ENCODE results near the gene TLCD3B. TPM values are rescaled to one million over a fixed set of nuclear protein-coding genes. Genes with fewer than 3 reads are reported as not detected.

Gene TLCD3B
- total RNA-seq (2014; rRNA removed; shearing (Covaris generic)) (2.6 and 4.3 TPM in 2 replicates), total RNA-seq (2022) (17.6 and 21.3 TPM in 2 replicates), Bru-seq, nascent RNA (percentile 24 among the genes with signal in this experiment), BruChase-seq, experiment 1, labeled RNA remaining after a 6-hour chase (percentile 34 among the genes with signal in this experiment), BruChase-seq, experiment 2, labeled RNA remaining after a 2-hour chase (percentile 37 among the genes with signal in this experiment)
- long read RNA-seq, partial matches to known transcripts = 1 of 5 reads
- long read RNA-seq, other reads (novel, unspliced or antisense) = 4 of 5 reads

DNA sequence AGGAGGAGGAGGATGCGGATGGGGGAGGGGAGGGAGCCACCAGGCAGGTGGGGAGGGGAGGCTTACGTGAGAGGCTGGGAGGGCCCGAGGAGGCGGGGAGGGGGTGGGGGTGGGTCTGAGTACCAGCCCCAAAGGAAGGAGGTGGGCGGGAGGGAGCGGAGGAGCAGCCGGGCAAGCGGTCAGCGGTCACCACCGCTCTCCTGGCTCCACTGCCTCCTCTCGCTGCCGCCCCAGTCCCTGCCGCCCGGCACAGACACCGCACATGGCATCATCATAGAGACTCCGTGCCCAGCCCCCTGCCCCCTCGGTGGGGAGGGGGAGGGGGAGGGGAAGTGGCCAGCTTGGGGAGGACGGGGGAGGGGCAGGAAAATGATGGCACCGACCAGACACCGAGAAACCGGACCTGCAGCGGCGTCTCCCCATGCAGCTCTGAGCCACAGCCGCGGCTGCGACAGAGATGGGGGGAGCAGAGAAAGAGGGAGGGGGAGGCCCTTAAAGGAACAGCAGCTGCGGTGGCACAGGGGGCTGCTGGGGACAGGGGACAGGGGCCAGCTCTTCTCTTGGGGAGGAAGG is at the start of gene TLCD3B:
TSS of gene TLCD3B (minus strand) at position 431 of the 573 bp plus-strand sequence. CDS start 744 bp downstream, outside the sequence.
- ChIA-PET POLR2A (no interaction called here), CTCF (ENCODE audit: unreplicated experiment) (interaction anchor here (1.5 kb wide), 1 partner anchor 241 kb away, joined by 3 read pairs; no protein-coding TSS in a partner anchor)
- Histone ChIP-seq H3K36me3 (ENCODE audit: insufficient read depth, low read length) (no peaks in the 10 kb centered on the region), H3K9me2 (ENCODE audit: insufficient read depth, low read length) (no peaks in the 10 kb centered on the region), H3K79me2 (ENCODE audit: insufficient read depth, low read depth, low read length) (no peaks in the 10 kb centered on the region), H3K4me1 (ENCODE audit: insufficient read depth, low read length, poor library complexity, severe bottlenecking) (no peaks in the 10 kb centered on the region), H4K20me1 (ENCODE audit: insufficient read depth, low read length) (no peaks in the 10 kb centered on the region), H3K4me2 (ENCODE audit: low read length) (no peak within 1 kb of the TSS), H3K27ac (ENCODE audit: low read depth, low read length, poor library complexity, severe bottlenecking) (no peak within 1 kb of the TSS), H3K4me3 (ENCODE audit: low read depth, low read length, poor library complexity, severe bottlenecking) (no peak within 1 kb of the TSS), H2AFZ (ENCODE audit: low read length) (no peak within 1 kb of the TSS), H3K9me3 (ENCODE audit: low read length) (no peaks in the 10 kb centered on the region)
- intact Hi-C loops (cut with micrococcal nuclease; ENCODE audit: unreplicated experiment) = no loop called here
- DNase-seq (ENCODE audit: low spot score) = no peak
- TF ChIP-seq EZH2phosphoT487 (IDR thresholded peaks at IDR 0.05; ENCODE audit: borderline replicate concordance, low read depth, low read length) = no peak
- TF ChIP-seq, protein P1, sequence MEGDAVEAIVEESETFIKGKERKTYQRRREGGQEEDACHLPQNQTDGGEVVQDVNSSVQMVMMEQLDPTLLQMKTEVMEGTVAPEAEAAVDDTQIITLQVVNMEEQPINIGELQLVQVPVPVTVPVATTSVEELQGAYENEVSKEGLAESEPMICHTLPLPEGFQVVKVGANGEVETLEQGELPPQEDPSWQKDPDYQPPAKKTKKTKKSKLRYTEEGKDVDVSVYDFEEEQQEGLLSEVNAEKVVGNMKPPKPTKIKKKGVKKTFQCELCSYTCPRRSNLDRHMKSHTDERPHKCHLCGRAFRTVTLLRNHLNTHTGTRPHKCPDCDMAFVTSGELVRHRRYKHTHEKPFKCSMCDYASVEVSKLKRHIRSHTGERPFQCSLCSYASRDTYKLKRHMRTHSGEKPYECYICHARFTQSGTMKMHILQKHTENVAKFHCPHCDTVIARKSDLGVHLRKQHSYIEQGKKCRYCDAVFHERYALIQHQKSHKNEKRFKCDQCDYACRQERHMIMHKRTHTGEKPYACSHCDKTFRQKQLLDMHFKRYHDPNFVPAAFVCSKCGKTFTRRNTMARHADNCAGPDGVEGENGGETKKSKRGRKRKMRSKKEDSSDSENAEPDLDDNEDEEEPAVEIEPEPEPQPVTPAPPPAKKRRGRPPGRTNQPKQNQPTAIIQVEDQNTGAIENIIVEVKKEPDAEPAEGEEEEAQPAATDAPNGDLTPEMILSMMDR (conservative IDR thresholded peaks at IDR 0.05; ENCODE audit: low read length) = no peak
- BruUV-seq (replicated peaks) = no TSS peak

GRCh38 chr16:30079480-30079879 is 48.4 kb upstream of the TLCD3B start:
- H4K20me1 ChIP-seq (ENCODE audit: insufficient read depth, low read length) = peaks cover 5% of the 10 kb centered on the region
- CTCF ChIA-PET (ENCODE audit: unreplicated experiment) = interaction anchor here (0.6 kb wide), 1 partner anchor 264 kb away, joined by 3 read pairs; the partner anchor contains the start of gene PAGR1
- H3K4me1 ChIP-seq (ENCODE audit: insufficient read depth, low read length, poor library complexity, severe bottlenecking) = peaks cover 25% of the 10 kb centered on the region
- no peak overlapping the region for H3K4me2 ChIP-seq (ENCODE audit: low read length)
- H3K36me3 ChIP-seq (ENCODE audit: insufficient read depth, low read length) = peaks cover 82% of the 10 kb centered on the region
- TF ChIP-seq, protein P1 (conservative IDR thresholded peaks at IDR 0.05; ENCODE audit: low read length) = no peak
- no peak for TF ChIP-seq EZH2phosphoT487 (IDR thresholded peaks at IDR 0.05; ENCODE audit: borderline replicate concordance, low read depth, low read length)
- H3K9me3 ChIP-seq (ENCODE audit: low read length) = no peaks in the 10 kb centered on the region
- POLR2A ChIA-PET = interaction anchor here (0.6 kb wide), 1 partner anchor 271 kb away, joined by 4 read pairs; no protein-coding TSS in a partner anchor
- no peak overlapping the region for H3K4me3 ChIP-seq (ENCODE audit: low read depth, low read length, poor library complexity, severe bottlenecking)
- H2AFZ ChIP-seq (ENCODE audit: low read length) = no peak overlapping the region
- intact Hi-C loops (cut with micrococcal nuclease; ENCODE audit: unreplicated experiment) = no loop called here
- H3K27ac ChIP-seq (ENCODE audit: low read depth, low read length, poor library complexity, severe bottlenecking) = no peak overlapping the region
- no peaks in the 10 kb centered on the region for H3K9me2 ChIP-seq (ENCODE audit: insufficient read depth, low read length)
- no peak for DNase-seq (ENCODE audit: low spot score)
- no TSS peak for BruUV-seq (replicated peaks)
- H3K79me2 ChIP-seq (ENCODE audit: insufficient read depth, low read depth, low read length) = peaks cover 37% of the 10 kb centered on the region
